Thyroid gland (tissue), 4 donors: ENCODE measurements around the gene ACSL3.

Experiments used
- CTCF ChIP-seq, 6 experiments: fragments of 200-600 bp in 3 of 6; fragments of 450-650 bp in 3 of 6; sonication (generic) in 3 of 6; IDR thresholded peaks; one replicate each; pipeline ENCODE4 v1.5.1; 2016 to 2019; ENCODE audit warnings: antibody characterized with exemption in 6 of 6, mild to moderate bottlenecking in 2 of 6, inconsistent platforms in 1 of 6, moderate library complexity in 1 of 6
- POLR2A ChIP-seq, 2 donors: fragments of 450-650 bp; IDR thresholded peaks; one replicate each; pipeline ENCODE4 v1.6.1; 2017; ENCODE audit warnings: antibody characterized with exemption in 2 of 2, mild to moderate bottlenecking in 2 of 2, moderate library complexity in 1 of 2

- TF ChIP-seq CTCF (IDR thresholded peaks at IDR 0.05) (no peak), POLR2A (IDR thresholded peaks at IDR 0.05) (no peak)
Measured at GRCh38 chr2:222827417-222827816, 33.4 kb upstream of the ACSL3 start.
